K562 (cell line): ENCODE results near the gene UVRAG.

ENCODE experiments used
- CBFB ChIP-seq: sonication (generic); formaldehyde crosslinking; IDR thresholded peaks from 2 replicates; pipeline ENCODE4 v1.4.0; 2020; ENCODE audit warnings: mild to moderate bottlenecking, missing genetic modification reagents
- CHD2 ChIP-seq: IDR thresholded peaks from 2 replicates; pipeline ENCODE4 v1.6.1; 2011; ENCODE audit warnings: low read depth, low read length
- IRF2 ChIP-seq: sonication (generic); formaldehyde crosslinking; IDR thresholded peaks from 2 replicates; pipeline ENCODE4 v1.8.1; 2022; ENCODE audit warnings: mild to moderate bottlenecking, missing genetic modification reagents
- KDM1A ChIP-seq, 2 experiments: fragments of 450-650 bp; IDR thresholded peaks; 2 replicates each; pipeline ENCODE4 v1.6.1; 2016; ENCODE audit warnings: mild to moderate bottlenecking in 2 of 2
- KLF1 ChIP-seq: fragments of 450-650 bp; IDR thresholded peaks from 2 replicates; pipeline ENCODE4 v1.6.1; 2016; ENCODE audit warnings: missing genetic modification characterization, missing compliant biosample characterization
- POLR2A ChIP-seq: fragments of 450-650 bp; conservative IDR thresholded peaks from 2 replicates; pipeline ENCODE4 v1.6.1; 2016
- SP2 ChIP-seq: IDR thresholded peaks from 2 replicates; pipeline ENCODE4 v1.6.1; 2011; ENCODE audit warnings: mild to moderate bottlenecking, low read depth, low read length, moderate library complexity; ENCODE audit not compliant: poor library complexity, severe bottlenecking; ENCODE audit errors: extremely low read depth
- TF ChIP-seq, protein P1 (sequence below): sonication (generic); formaldehyde crosslinking; IDR thresholded peaks from 2 replicates; pipeline ENCODE4 v1.8.1; 2023; ENCODE audit warnings: mild to moderate bottlenecking, missing genetic modification reagents
- TF ChIP-seq, protein P2 (sequence below), 2 experiments: IDR thresholded peaks; 2 replicates each; pipeline ENCODE4 v1.6.1; 2012; ENCODE audit warnings: improper control_type of control experiment in 2 of 2, low read depth in 2 of 2, low read length in 2 of 2, borderline replicate concordance in 1 of 2

DNA sequence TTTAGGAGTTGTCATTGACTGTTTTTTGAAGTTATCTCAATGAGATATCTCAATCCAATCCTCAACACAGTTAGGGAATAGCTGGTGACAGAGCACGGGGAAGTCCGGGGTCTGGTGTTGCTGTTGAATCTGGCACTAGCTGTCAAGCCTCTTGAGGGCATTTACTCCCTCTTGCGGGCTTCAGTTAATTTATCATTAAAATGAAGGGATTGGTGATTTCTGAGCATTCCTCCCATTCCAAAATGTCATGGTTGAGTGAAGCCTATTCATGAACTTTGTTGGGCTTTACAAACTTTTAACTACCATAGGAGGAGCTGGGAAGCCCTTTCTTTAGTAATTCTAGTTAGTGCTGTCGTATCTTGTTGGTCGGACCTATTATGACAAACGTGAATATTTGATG lies 40.2 kb downstream of the UVRAG start:
- TF ChIP-seq CHD2 (no peak), KDM1A (IDR thresholded peaks at IDR 0.05) (no peak), SP2 (no peak), IRF2 (CRISPR knock-in tag) (no peak), KLF1 (no peak), POLR2A (no peak), CBFB (CRISPR knock-in tag) (no peak)
- TF ChIP-seq, protein P1, sequence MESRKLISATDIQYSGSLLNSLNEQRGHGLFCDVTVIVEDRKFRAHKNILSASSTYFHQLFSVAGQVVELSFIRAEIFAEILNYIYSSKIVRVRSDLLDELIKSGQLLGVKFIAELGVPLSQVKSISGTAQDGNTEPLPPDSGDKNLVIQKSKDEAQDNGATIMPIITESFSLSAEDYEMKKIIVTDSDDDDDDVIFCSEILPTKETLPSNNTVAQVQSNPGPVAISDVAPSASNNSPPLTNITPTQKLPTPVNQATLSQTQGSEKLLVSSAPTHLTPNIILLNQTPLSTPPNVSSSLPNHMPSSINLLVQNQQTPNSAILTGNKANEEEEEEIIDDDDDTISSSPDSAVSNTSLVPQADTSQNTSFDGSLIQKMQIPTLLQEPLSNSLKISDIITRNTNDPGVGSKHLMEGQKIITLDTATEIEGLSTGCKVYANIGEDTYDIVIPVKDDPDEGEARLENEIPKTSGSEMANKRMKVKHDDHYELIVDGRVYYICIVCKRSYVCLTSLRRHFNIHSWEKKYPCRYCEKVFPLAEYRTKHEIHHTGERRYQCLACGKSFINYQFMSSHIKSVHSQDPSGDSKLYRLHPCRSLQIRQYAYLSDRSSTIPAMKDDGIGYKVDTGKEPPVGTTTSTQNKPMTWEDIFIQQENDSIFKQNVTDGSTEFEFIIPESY (CRISPR knock-in tag) = no peak
- TF ChIP-seq, protein P2, sequence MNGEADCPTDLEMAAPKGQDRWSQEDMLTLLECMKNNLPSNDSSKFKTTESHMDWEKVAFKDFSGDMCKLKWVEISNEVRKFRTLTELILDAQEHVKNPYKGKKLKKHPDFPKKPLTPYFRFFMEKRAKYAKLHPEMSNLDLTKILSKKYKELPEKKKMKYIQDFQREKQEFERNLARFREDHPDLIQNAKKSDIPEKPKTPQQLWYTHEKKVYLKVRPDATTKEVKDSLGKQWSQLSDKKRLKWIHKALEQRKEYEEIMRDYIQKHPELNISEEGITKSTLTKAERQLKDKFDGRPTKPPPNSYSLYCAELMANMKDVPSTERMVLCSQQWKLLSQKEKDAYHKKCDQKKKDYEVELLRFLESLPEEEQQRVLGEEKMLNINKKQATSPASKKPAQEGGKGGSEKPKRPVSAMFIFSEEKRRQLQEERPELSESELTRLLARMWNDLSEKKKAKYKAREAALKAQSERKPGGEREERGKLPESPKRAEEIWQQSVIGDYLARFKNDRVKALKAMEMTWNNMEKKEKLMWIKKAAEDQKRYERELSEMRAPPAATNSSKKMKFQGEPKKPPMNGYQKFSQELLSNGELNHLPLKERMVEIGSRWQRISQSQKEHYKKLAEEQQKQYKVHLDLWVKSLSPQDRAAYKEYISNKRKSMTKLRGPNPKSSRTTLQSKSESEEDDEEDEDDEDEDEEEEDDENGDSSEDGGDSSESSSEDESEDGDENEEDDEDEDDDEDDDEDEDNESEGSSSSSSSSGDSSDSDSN (IDR thresholded peaks at IDR 0.05; ENCODE audit: borderline replicate concordance in 1 of 2, low read depth in 2 of 2, low read length in 2 of 2) = no peak
